Measurements from ENCODE around the gene BIRC6. TPM values are rescaled to one million over a fixed set of nuclear protein-coding genes. Genes with fewer than 3 reads are reported as not detected.
"Not testable (repeated sequence)": the region's sequence is repeated elsewhere in the genome, so short reads cannot be mapped to it uniquely, and the experiment has no call there.

Gene BIRC6
- total RNA-seq, 1 experiment from 2014 or later = 59.7 TPM

DNA sequence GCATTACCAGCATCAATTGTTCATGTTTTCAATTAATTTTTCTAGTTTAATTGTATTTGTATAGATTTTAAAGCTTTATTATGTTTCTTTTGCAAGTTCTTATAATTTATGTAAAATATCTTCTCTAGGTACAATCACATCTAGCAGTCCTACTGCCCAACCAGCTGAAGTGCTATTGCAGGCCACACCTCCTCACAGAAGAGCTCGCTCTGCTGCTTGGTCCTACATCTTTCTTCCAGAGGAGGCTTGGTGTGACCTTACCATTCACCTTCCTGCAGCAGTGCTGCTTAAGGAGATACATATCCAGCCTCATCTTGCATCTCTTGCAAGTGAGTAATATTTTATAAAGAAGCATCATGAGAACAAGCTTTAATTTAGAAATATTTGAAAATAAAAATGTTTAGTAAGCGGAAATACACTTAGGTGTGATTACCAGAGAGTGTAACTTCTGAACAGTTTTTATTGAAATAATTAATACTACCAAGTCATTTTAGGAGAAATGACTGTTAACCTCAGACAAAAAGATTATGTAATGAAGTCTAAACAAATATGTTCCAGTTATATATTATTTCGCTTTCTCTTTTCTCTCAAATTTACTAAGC, 148.2 kb downstream of the BIRC6 start:
- DNase-seq (ENCODE audit: low read depth) = no peak

- DNase-seq (ENCODE audit: low read depth) = no peak
Measured at GRCh38 chr2:32506446-32506845, 149.6 kb downstream of the BIRC6 start.

DNA sequence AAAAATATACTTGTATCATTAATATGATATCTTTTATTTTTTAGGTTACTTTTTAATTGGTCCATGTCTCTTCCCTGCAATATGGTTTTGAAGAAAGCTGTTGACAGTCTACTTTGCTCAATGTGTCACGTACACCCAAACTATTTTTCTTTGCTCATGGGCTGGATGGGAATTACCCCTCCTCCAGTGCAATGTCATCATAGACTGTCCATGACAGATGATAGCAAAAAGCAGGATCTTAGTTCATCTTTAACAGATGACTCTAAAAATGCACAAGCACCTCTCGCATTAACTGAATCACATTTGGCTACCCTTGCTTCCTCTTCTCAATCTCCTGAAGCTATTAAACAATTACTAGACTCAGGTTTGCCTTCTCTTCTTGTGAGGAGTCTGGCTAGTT, 158.1 kb downstream of the BIRC6 start:
- no peak for DNase-seq (ENCODE audit: low read depth)

- no peak for DNase-seq (ENCODE audit: low read depth)
Measured at GRCh38 chr2:32516567-32516966, 159.7 kb downstream of the BIRC6 start.

GRCh38 chr2:32522770-32523169, 165.9 kb downstream of the BIRC6 start:
- no peak for DNase-seq (ENCODE audit: low read depth)

- DNase-seq (ENCODE audit: low read depth) = no peak
Measured at GRCh38 chr2:32523686-32524085, 166.9 kb downstream of the BIRC6 start.

DNA sequence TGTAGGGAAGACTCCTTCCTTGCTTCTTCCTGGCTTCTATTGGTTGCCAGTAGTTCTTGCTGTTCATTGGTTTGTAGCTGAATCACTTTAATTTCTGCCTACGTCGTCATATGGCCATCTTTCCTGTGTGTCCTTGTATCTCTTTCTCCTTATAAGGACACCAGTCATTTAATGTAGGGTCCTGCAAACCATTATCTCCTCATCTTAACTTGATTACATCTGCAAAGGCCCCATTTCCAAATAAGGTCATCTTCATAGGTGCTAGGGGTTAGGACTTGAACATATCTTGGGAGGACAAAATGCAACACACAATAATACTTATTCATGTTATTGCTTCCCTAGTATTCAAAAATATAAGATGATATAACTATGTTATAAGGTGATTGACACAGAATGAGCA, 175.5 kb downstream of the BIRC6 start:
- DNase-seq (ENCODE audit: low read depth) = no peak

- DNase-seq (ENCODE audit: low read depth) = no peak
Measured at GRCh38 chr2:32532961-32533360, 176.1 kb downstream of the BIRC6 start.

DNA sequence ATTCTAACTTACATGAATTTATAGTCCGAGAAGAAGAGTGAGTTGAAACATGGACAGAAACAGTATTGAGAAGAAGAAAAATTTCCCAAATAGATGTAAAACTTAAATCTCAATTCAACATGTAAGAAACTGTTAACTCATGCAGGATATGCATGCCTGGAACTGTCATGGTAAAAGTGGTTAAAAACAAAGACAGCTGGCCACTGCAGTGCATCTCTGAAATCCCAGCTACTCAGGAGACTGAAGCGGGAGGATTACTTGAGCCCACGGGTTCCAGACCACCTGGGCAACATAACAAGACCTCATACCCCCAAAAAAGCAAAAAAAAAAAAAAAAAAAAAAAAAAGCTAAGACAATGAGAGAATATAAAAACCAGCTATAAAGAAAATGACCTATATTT, 178.0 kb downstream of the BIRC6 start:
- no peak for DNase-seq (ENCODE audit: low read depth)

DNA sequence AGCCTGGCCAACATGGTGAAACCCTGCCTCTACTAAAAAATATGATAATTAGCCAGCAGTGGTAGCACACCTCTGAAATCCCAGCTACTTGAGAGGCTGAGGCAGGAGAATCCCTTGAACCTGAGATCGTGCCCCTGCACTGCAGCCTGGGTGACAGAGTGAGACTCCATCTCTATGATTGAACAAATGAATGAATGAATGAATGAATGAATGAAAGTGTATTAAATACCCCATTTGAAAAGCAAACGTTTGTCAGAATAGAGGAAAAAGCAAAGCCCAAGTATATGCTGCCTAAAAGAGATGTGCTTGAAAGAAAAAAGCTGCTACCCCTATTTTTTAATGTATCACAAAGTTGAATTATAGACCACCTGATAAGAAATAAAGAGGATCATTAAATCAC, 181.9 kb downstream of the BIRC6 start:
- DNase-seq (ENCODE audit: low read depth) = no peak

- DNase-seq (ENCODE audit: low read depth) = not testable (repeated sequence)
Measured at GRCh38 chr2:32552483-32552882, 195.7 kb downstream of the BIRC6 start.

GRCh38 chr2:32553829-32554432, 197.1 kb downstream of the BIRC6 start:
- DNase-seq (ENCODE audit: low read depth) = peak; percentile 35

- DNase-seq (ENCODE audit: low read depth) = no peak
Measured at GRCh38 chr2:32558492-32558891, 201.7 kb downstream of the BIRC6 start.

- no peak for DNase-seq (ENCODE audit: low read depth)
Measured at GRCh38 chr2:32559136-32559535, 202.3 kb downstream of the BIRC6 start.

DNA sequence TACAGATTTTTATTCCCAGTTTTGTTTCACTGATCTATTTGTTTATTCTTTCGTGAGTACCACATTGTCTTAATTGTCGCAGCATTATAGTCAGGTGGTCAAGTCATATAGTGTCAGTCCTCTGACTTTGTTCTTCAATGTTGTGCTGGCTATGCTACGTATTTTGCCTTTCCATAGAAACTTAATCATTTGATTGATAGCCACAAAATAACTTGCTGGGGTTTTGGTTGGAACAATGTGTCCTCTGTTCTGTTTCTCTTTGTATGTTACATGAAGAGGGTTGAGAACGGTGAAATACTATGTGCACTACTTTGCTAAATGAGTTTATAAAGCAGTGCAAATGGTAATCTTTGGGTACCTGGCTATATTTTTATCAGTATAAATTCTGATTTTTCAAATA, 206.1 kb downstream of the BIRC6 start:
- no peak for DNase-seq (ENCODE audit: low read depth)

DNA sequence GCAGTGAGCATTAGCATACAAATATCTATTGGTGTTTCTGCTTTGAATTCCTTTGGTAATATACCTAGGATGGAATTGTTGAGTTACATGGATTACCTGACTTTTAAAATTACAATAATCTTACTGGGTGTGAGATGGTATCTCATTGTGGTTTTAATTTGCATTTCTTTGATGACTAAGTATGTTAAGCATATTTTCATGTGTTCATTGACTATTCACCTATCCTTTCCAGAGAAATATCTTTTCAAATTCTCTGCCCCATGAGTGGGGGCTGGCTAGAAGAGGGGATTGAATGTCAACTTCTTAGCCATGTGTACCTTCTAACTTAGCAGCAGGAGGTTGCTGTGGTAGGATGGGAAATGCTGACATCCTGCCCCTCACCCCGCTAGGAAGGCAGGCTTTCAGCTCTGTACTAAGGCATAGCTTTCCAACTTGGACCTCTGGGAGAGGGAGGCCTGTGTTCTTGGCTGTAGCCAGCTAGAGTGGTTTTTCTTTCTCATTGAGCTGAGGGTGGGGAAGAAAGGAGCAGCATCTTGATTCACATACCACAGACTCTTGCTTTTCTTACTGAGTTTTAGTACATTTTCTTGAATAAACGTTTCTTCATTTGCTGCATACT, 207.7 kb downstream of the BIRC6 start:
- no peak for DNase-seq (ENCODE audit: low read depth)

- no peak for DNase-seq (ENCODE audit: low read depth)
Measured at GRCh38 chr2:32565902-32566301, 209.1 kb downstream of the BIRC6 start.

- DNase-seq (ENCODE audit: low read depth) = no peak
Measured at GRCh38 chr2:32572030-32572429, 215.2 kb downstream of the BIRC6 start.

- no peak for DNase-seq (ENCODE audit: low read depth)
Measured at GRCh38 chr2:32572737-32573136, 215.9 kb downstream of the BIRC6 start.

DNA sequence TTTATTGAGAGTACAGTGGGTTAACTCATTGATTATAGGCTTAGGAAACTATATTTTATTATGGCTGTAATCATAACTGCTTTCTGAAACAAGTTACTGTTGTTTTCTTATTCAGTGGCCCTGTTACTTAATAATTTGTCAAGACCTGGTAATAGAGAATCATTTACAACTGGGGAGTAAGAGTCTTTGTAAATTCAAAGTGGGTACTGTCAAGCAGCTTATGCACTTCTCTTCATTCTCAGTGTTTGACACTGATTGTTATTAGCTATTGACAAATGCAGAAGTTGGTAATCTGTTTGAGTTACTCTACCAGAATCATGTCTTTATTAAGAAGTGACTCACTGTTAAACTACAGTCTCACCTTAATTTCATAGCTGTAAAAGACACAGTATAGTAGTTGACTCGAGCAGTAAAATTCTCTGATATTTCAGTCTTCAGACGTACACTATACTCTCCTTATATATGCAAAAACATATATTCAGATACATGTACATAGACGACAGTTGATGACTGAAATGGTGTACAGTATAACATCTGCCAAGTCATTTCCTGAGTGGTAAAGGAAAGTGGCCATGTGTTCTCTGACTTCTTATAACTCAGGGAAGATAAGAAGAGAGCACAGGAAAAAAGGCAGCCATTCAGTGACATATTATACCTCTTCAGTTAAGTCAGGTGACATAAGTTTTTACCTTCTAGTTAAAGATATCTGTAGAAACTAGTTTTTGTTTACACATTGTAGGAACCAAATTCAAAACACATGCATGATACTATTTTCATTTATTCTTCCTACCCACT, 235.0 kb downstream of the BIRC6 start:
- DNase-seq (ENCODE audit: low read depth) = peak; percentile 4

GRCh38 chr2:32594573-32594972, 237.8 kb downstream of the BIRC6 start:
- DNase-seq (ENCODE audit: low read depth) = no peak

DNA sequence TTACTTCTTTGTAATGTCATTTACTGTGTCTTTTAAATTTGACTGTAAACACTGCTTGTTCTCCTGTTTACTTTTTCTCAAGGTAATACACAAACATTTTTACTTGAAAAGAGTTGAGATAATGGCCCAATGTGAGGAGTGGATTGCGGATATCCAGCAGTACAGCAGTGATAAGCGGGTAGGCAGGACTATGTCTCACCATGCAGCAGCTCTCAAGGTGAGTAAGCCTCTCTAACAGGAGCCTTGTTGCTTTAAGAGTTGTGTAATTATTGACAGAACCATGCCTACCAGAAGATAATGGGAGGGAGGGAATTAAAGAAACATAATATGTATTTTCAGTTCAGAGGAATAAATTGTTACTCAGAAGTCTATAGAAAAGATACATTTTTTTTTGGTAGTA, 254.5 kb downstream of the BIRC6 start:
- DNase-seq (ENCODE audit: low read depth) = no peak

GRCh38 chr2:32611771-32612170, 254.9 kb downstream of the BIRC6 start:
- DNase-seq (ENCODE audit: low read depth) = no peak
